Parathyroid adenoma (tissue), 2 donors: ENCODE measurements around the gene IMPA2.
"Not testable (repeated sequence)": the region's sequence is repeated elsewhere in the genome, so short reads cannot be mapped to it uniquely, and the experiment has no call there.

Experiments
- H2AFZ ChIP-seq: fragments of 300-600 bp; sonication (generic); one replicate; pipeline ENCODE4 v1.7.0; 2017; ENCODE audit warnings: antibody characterized with exemption, mild to moderate bottlenecking
- H3K27ac ChIP-seq: fragments of 300-600 bp; sonication (generic); one replicate; pipeline ENCODE4 v1.7.0; 2017
- H3K27me3 ChIP-seq: fragments of 300-600 bp; sonication (generic); one replicate; pipeline ENCODE4 v1.7.0; 2017; ENCODE audit warnings: low read length; ENCODE audit not compliant: control insufficient read depth, insufficient read depth
- H3K36me3 ChIP-seq: fragments of 300-600 bp; sonication (generic); one replicate; pipeline ENCODE4 v1.7.0; 2017; ENCODE audit warnings: low read length; ENCODE audit not compliant: control insufficient read depth, insufficient read depth
- H3K4me1 ChIP-seq: fragments of 300-600 bp; sonication (generic); one replicate; pipeline ENCODE4 v1.7.0; 2017; ENCODE audit warnings: control low read depth
- H3K4me2 ChIP-seq: fragments of 300-600 bp; sonication (generic); one replicate; pipeline ENCODE4 v1.7.0; 2017; ENCODE audit warnings: low read length
- H3K4me3 ChIP-seq: fragments of 300-600 bp; sonication (generic); one replicate; pipeline ENCODE4 v1.7.0; 2017; ENCODE audit warnings: low read depth, low read length
- H3K79me2 ChIP-seq: fragments of 300-600 bp; sonication (generic); one replicate; pipeline ENCODE4 v1.7.0; 2017; ENCODE audit warnings: control low read depth
- H3K9ac ChIP-seq: fragments of 300-600 bp; sonication (generic); one replicate; pipeline ENCODE4 v1.7.0; 2017; ENCODE audit warnings: mild to moderate bottlenecking
- H3K9me3 ChIP-seq: fragments of 300-600 bp; sonication (generic); one replicate; pipeline ENCODE4 v1.7.0; 2017; ENCODE audit warnings: low read length; ENCODE audit not compliant: control insufficient read depth
- TF ChIP-seq, protein P1 (sequence below): fragments of 300-600 bp; sonication (generic); IDR thresholded peaks from one replicate; pipeline ENCODE4 v1.7.0; 2017; ENCODE audit warnings: antibody characterized with exemption, mild to moderate bottlenecking
- donor health status: primary hyperparathyroidism.

Gene IMPA2

DNA sequence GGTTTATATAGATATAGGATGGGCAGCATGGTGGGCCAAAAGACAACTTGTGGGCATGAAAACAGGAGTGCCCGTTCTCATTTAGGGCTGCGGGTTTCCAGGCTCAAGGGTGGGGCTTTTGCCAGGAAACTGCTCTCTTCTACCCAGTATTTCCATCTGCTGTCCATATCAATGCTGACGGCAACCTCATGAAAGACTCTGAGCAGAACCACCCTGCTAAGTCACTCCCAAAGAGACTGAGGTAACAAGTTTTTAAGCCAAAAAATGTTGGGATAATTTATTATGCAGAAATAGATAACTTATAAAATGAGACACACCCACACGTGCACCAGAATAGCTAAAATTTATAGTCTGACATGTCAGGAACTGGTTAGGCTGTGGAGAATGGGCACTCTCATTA lies 37.1 kb upstream of the IMPA2 start:
- H3K9ac ChIP-seq = no peak overlapping the region
- no peaks in the 10 kb centered on the region for H3K9me3 ChIP-seq
- no peak overlapping the region for H3K4me2 ChIP-seq
- no peak overlapping the region for H3K27ac ChIP-seq
- peaks cover 12% of the 10 kb centered on the region for H3K4me1 ChIP-seq
- no peaks in the 10 kb centered on the region for H3K79me2 ChIP-seq
- TF ChIP-seq, protein P1, sequence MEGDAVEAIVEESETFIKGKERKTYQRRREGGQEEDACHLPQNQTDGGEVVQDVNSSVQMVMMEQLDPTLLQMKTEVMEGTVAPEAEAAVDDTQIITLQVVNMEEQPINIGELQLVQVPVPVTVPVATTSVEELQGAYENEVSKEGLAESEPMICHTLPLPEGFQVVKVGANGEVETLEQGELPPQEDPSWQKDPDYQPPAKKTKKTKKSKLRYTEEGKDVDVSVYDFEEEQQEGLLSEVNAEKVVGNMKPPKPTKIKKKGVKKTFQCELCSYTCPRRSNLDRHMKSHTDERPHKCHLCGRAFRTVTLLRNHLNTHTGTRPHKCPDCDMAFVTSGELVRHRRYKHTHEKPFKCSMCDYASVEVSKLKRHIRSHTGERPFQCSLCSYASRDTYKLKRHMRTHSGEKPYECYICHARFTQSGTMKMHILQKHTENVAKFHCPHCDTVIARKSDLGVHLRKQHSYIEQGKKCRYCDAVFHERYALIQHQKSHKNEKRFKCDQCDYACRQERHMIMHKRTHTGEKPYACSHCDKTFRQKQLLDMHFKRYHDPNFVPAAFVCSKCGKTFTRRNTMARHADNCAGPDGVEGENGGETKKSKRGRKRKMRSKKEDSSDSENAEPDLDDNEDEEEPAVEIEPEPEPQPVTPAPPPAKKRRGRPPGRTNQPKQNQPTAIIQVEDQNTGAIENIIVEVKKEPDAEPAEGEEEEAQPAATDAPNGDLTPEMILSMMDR = no peak
- H3K4me3 ChIP-seq = no peak overlapping the region
- H3K36me3 ChIP-seq = no peaks in the 10 kb centered on the region
- H3K27me3 ChIP-seq = no peaks in the 10 kb centered on the region
- no peak overlapping the region for H2AFZ ChIP-seq

DNA sequence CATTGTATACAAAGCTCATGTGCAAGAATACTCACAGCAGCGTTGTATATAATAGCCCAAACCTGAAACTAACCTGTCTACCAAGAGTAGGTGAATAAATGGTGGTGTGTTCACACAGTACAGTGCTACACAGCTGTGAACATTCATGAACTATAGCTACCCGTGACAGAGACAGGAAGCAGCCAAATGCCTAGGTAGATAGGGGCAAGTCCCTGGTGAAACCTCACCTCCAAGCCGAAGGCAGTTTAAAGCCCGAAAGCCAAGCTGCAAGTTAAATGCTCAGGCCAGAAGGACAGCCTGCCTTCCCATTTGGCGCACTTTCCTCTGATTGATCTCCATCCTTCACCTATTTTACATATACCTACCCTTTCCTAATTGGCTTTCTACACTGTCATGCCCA lies 36.5 kb upstream of the IMPA2 start:
- no peaks in the 10 kb centered on the region for H3K36me3 ChIP-seq
- H3K4me2 ChIP-seq = no peak overlapping the region
- no peaks in the 10 kb centered on the region for H3K79me2 ChIP-seq
- H3K27ac ChIP-seq = no peak overlapping the region
- H3K27me3 ChIP-seq = no peaks in the 10 kb centered on the region
- H2AFZ ChIP-seq = no peak overlapping the region
- no peak overlapping the region for H3K9ac ChIP-seq
- TF ChIP-seq, protein P1 = no peak
- no peak overlapping the region for H3K4me3 ChIP-seq
- H3K9me3 ChIP-seq = no peaks in the 10 kb centered on the region
- peaks cover 12% of the 10 kb centered on the region for H3K4me1 ChIP-seq

DNA sequence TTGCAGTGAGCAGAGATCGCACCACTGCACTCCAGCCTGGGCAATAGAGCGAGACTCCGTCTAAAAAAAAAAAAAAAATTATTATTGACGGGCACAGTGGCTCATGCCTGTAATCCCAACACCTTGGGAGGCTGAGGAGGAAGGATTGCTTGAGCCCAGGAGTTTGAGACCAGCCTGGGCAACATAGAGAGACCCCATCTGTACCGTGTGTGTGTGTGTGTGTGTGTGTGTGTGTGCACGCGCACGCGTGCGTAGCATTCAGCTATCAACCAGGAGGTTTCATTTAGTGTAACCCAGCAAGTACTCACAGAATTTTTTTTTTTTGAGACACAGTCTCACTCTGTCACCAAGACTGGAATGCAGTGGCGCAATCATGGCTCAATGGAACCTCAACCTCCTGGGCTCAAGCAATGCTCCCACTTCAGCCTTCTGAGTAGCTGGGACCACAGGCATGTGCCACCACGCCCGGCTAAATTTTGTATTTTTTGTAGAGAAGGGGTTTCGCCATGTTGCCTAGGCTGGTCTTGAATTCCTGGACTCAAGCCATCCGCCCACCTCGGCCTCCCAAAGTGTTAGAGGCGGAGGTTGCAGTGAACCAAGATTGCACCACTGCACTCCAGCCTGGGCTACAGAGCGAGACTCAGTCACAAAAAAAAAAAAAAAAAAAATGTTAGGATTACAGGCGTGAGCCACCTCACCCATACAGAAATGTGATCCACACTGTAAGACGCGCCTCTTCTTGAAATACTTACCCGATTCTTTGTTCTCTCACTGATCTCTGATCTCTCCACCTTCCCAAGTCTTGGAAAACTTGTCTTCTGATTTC lies 35.3 kb upstream of the IMPA2 start:
- peak overlapping the region; percentile 15 for H3K27ac ChIP-seq
- peak overlapping the region; percentile 78 for H3K4me2 ChIP-seq
- H3K4me1 ChIP-seq = peaks cover 12% of the 10 kb centered on the region
- H3K79me2 ChIP-seq, H3K36me3 ChIP-seq, H3K27me3 ChIP-seq, H3K9me3 ChIP-seq, H3K9ac ChIP-seq: not testable (repeated sequence)
- H3K4me3 ChIP-seq = peak overlapping the region; percentile 57
- peak overlapping the region; percentile 68 for H2AFZ ChIP-seq

DNA sequence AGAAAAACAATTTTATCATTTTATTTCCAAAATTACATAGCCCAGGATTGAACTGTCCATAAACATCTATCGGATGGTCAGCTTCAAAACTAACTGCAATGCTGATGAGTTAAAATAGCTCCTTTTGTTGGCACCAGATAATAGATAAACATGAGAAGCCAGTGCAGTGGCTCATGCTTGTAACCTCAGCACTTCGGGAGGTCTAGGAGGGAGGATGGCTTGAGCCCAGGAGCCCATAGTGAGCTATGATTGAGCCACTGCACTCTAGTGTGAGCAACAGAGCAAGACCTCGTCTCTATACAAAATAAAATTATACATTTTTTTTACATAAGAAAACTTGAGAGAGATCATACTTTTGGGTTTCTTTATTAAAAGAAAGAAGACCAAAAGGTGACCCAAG lies 34.6 kb upstream of the IMPA2 start:
- Histone ChIP-seq H3K79me2 (no peaks in the 10 kb centered on the region), H3K4me3 (peak overlapping the region; percentile 57), H3K9ac (no peak overlapping the region), H2AFZ (peak overlapping the region; percentile 68), H3K4me1 (peaks cover 16% of the 10 kb centered on the region), H3K27ac (peak overlapping the region; percentile 15), H3K36me3 (no peaks in the 10 kb centered on the region), H3K9me3 (no peaks in the 10 kb centered on the region), H3K27me3 (no peaks in the 10 kb centered on the region), H3K4me2 (peak overlapping the region; percentile 78)
- TF ChIP-seq, protein P1 = no peak

DNA sequence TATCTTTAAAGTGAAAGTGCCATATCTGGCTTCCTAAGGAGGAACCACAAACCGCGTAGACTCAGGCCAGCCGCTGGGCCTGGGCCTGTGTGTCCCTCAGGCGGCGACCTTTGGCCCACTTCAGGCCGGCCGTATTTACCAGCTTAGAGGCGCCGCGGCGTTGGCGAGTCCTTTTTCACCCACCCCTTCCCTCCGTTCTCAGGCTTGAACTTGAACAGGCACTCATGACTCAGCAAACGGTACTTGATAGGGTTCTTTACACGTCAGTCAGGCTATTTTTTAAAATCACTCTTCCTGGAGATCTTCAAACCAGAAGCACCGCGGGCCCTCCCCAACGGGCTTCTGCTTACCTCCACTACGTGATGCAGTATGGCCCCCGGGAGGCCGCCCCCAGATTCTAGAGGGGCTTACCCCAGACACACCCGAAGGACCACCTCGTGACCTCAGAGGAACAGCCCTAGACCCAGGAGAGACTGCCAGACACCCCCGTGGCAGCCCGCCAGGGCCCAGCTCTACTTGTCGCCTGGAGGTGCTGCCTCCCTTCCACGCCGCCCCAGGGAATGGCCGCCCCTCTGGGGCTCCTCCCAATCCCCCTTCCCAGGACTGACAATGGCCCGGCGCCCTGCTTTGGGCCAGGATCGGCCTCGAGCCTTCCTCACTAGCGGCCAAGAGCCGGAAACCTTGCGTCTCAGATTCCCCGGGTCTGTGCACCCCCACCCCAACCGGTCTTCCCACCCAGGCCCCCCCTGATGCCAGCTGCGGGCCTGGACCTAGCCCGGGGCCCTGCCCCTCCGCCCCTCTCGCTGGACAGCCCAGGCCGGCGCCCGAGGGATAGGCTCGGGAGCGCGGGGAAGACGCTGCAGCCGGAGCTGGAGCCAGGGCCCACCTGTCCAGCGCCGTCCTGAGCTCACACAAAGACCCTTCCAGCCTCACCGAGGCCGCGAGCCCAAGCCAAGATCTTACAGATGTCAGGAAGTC lies 33.8 kb upstream of the IMPA2 start:
- no peaks in the 10 kb centered on the region for H3K36me3 ChIP-seq
- H2AFZ ChIP-seq = peak overlapping the region; percentile 68
- H3K4me1 ChIP-seq = peaks cover 20% of the 10 kb centered on the region
- TF ChIP-seq, protein P1 = no peak
- no peaks in the 10 kb centered on the region for H3K9me3 ChIP-seq
- H3K27me3 ChIP-seq = no peaks in the 10 kb centered on the region
- H3K4me2 ChIP-seq = peak overlapping the region; percentile 78
- H3K4me3 ChIP-seq = peak overlapping the region; percentile 57
- H3K9ac ChIP-seq = no peak overlapping the region
- H3K27ac ChIP-seq = peak overlapping the region; percentile 15
- H3K79me2 ChIP-seq = no peaks in the 10 kb centered on the region
